PC-9 (cell line): ENCODE data around the gene CEP19.

Source experiments
- EZH2 ChIP-seq: fragments of 200-600 bp; sonication (generic); IDR thresholded peaks from 2 replicates; pipeline ENCODE4 v1.8.0; 2017; ENCODE audit warnings: antibody characterized with exemption, low read depth
- TF ChIP-seq, protein P1 (sequence below): fragments of 200-600 bp; sonication (generic); conservative IDR thresholded peaks from 2 replicates; pipeline ENCODE4 v1.6.1; 2017; ENCODE audit warnings: mixed run types, antibody characterized with exemption, mild to moderate bottlenecking, moderate library complexity

DNA sequence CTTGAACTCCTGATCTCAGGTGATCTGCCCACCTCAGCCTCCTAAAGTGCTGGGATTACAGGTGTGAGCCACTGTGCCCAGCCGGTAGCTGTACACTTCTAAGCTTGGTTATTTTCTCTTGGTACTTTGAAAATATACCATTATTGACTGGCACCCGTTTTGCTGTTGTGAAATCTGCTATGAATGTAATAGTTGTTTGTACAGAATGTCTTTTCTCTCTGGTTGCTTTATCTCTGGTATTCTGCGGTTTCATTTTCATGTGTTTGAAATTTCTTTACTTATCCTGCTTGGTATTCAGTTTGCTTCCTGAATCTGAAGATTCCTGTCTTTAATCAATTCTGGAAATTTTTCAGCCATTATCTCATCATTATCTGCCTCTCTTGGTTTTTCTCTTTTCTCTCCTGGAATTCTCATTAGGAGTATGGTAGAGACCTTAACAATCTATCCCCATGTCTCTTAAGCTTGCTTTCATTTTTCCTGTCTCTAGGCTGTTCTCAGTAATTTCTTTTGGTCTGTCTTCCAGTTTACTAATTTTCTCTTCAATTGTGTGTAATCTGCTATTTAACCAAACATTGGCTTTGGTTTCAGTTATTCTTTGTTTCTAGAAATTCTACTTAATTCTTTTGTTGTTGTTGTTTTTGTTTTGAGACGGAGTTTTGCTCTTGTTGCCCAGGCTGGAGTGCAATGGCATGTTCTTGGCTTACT is 24.8 kb upstream of the CEP19 start:
- TF ChIP-seq, protein P1, sequence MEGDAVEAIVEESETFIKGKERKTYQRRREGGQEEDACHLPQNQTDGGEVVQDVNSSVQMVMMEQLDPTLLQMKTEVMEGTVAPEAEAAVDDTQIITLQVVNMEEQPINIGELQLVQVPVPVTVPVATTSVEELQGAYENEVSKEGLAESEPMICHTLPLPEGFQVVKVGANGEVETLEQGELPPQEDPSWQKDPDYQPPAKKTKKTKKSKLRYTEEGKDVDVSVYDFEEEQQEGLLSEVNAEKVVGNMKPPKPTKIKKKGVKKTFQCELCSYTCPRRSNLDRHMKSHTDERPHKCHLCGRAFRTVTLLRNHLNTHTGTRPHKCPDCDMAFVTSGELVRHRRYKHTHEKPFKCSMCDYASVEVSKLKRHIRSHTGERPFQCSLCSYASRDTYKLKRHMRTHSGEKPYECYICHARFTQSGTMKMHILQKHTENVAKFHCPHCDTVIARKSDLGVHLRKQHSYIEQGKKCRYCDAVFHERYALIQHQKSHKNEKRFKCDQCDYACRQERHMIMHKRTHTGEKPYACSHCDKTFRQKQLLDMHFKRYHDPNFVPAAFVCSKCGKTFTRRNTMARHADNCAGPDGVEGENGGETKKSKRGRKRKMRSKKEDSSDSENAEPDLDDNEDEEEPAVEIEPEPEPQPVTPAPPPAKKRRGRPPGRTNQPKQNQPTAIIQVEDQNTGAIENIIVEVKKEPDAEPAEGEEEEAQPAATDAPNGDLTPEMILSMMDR = no peak
- no peak for TF ChIP-seq EZH2
